Astrocyte of the spinal cord (primary cell): ENCODE data around the gene TMEM222.

ENCODE experiments used
- DNase-seq: peaks from one replicate; pipeline ENCODE4 v3.0.0; 2011; ENCODE audit warnings: low read depth, low spot score
- H3K4me3 ChIP-seq: 2 replicates; pipeline ENCODE4 v1.5.1; 2011; ENCODE audit warnings: low read depth, mild to moderate bottlenecking, low read length, moderate library complexity
- in situ Hi-C: cut with HindIII; loops from 2 replicates; pipeline ENCODE4 v1.10.0; 2017; ENCODE audit warnings: low sequenced_read_pairs
- TF ChIP-seq, protein P1 (sequence below): IDR thresholded peaks from 2 replicates; pipeline ENCODE4 v1.5.1; 2012; ENCODE audit warnings: low read depth, mild to moderate bottlenecking, low read length, inconsistent platforms

Gene TMEM222

DNA sequence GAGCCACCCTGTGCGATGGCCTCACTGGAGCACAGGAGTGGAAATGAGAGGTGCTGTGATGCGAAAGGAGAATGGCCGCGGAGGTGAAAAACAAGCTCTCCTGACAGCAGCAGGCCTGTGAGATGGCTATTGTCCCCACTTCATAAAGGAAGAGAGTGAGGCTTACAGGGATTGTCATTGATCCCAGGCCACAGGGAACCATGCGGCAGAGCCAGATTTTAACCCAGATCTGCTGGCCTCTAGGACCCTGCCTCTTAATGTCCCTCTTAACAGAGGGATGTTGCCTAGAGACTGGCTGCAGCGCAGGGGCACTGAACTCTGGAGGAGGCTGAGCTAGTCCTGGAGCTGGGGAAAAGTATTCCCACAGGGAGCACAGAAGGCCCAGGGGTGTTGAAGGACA, 16.8 kb downstream of the TMEM222 start:
- no peak for DNase-seq
- TF ChIP-seq, protein P1, sequence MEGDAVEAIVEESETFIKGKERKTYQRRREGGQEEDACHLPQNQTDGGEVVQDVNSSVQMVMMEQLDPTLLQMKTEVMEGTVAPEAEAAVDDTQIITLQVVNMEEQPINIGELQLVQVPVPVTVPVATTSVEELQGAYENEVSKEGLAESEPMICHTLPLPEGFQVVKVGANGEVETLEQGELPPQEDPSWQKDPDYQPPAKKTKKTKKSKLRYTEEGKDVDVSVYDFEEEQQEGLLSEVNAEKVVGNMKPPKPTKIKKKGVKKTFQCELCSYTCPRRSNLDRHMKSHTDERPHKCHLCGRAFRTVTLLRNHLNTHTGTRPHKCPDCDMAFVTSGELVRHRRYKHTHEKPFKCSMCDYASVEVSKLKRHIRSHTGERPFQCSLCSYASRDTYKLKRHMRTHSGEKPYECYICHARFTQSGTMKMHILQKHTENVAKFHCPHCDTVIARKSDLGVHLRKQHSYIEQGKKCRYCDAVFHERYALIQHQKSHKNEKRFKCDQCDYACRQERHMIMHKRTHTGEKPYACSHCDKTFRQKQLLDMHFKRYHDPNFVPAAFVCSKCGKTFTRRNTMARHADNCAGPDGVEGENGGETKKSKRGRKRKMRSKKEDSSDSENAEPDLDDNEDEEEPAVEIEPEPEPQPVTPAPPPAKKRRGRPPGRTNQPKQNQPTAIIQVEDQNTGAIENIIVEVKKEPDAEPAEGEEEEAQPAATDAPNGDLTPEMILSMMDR: no peak
- no peak overlapping the region for H3K4me3 ChIP-seq
- in situ Hi-C loops: no loop called here

DNA sequence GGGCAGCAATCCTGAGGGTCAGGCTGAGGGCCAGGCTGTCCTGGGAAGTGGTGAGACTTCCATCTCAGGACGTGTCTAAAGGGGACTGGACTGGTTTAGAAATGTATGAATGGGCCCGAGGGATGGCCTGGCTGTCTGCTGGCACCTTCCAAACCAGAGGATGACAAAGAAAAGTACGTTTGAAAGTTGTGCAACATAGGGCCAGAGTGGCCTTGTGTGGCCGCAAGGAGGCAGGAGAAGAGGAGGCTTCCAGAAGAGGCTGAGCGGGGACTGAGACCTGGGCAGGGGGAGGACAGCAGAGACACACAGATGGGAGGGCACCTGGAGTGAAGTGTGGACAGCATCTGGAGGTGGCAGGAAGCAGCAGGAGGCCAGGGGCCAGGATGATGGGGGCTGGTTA, 17.2 kb downstream of the TMEM222 start:
- in situ Hi-C loops: no loop called here
- no peak overlapping the region for H3K4me3 ChIP-seq
- DNase-seq: no peak
- TF ChIP-seq, protein P1: no peak

DNA sequence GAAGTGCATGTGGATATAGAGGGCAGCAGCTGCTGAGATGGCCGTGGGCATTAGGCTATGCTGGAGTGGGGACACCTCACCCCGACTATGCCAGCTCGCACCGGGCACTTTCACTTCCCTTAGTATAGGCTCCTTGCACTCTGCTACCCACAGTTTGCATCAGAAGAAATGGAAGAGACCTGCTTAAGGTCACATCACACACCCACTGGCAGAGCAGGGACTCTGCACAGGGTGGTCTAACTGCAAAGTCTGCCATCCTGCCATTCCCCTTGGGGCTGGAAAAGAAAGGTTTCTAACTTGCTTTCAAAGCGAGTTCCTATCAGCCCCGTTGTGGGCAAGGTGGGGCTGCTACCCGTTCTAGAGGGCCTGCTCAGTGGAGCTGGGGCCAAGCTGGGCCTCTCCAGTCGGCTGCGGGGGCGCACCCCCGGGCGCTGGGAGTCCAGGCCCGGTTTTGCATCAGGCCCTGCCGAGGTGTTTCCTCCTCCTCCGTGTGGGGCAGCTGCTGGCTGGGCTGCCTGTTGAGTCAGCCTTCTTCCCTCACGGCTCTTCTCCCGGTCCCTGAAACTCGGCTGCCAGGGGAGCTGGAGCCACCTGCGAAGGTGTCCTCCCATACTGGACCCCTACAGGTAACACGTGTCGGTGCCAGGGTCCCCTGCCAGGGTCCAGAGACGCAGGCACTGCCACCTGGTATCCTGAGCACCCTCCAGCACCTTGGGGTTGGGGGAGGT, 19.7 kb downstream of the TMEM222 start, which contains the start of gene SYTL1:
SYTL1 (plus strand) TSS at position 498 of the 728 bp plus-strand sequence. CDS start 3,313 bp downstream, outside the sequence.
- TF ChIP-seq, protein P1: no peak
- in situ Hi-C loops: no loop called here
- H3K4me3 ChIP-seq: no peak within 1 kb of the TSS
- DNase-seq: peak; percentile 62

DNA sequence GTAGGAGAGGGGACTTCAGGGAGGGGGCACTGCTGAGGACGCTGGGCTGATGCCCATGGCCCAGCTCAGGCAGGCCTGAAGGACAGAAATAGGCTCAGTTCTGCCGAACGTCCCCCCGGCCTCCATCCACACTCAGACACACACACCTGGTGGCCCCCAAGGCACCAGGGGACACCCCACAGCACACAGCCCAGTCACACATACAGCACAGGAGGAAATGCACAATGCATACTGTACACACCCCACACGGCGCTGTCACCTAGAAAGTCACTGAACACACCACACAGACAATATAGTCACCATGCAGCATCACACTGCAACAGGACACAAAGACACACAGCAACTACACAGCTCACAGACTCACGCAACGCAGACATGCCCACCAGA, 20.4 kb downstream of the TMEM222 start:
- in situ Hi-C loops: no loop called here
- no peak overlapping the region for H3K4me3 ChIP-seq
- no peak for DNase-seq
- TF ChIP-seq, protein P1: no peak

DNA sequence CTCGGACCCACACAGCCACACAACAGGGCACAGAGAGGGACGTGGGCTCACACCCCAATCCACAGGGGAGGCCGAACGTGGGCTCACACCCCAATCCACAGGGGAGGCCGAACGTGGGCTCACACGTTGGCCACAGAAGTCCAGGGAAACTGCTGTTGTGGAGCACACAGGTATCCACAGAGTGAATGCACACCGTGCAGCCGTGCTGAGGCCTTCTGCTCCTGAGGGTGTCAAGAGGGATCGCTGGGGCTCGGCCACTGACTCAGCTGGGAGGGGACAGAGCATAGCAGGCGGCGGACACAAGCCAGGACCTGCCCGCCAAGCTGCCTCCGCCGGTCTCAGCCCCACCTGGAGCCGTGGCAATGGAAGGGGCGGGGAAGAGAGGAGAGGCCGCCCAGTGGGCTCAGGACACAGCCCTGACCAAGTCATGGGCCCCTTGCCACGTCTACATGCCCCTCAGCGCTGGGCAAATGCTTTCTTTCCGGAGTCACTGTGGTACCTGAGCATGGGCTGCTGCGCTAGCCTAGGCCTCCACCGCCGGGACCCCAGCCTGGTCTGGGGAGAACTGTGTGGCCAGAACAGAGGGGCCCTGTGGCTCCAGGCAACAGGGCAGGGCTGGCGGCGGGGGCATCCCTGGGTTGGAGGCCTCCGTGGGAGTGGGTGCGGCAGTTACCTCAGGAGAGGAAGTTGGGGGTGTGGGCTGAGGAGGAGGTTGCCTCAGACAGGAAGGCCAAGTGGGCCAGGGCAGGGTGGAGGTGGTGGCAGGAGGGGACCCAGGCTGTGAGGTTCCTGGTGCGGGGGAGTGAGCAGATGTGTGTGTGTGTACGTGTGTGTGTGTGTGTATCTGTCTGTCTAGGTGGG, 21.0 kb downstream of the TMEM222 start:
- no peak for DNase-seq
- H3K4me3 ChIP-seq: no peak overlapping the region
- in situ Hi-C loops: no loop called here
- TF ChIP-seq, protein P1: no peak

DNA sequence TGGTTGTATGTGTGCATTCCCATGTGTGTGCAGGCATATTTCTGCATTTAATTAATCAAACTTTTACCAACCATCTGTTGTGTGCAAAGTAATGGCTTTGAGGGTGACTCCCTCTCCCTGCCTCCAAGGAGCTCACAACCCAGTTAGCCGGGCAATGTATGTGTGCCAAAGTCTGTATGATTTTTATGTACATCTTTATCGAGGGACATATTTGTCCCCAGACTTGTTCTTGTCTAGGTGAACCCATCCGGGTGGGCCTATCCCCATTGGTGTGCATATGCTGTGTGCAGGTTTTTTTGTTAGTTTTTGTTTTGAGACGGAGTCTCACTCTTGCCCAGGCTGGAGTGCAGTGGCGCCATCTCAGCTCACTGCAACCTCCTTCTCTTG, 21.7 kb downstream of the TMEM222 start:
- DNase-seq: no peak
- TF ChIP-seq, protein P1: no peak
- in situ Hi-C loops: no loop called here
- no peak overlapping the region for H3K4me3 ChIP-seq
